Neuronal stem cell (in vitro differentiated cells): ENCODE measurements around the gene AP5Z1.

Experiments used
- DNase-seq: peaks from one replicate; pipeline ENCODE4 v3.0.0-alpha.2; 2013; ENCODE audit warnings: low spot score
- H2AFZ ChIP-seq: one replicate; pipeline ENCODE4 v1.6.1; 2013; ENCODE audit warnings: mild to moderate bottlenecking, low read length, inconsistent platforms
- H2AK5ac ChIP-seq: 2 replicates; pipeline ENCODE4 v1.6.1; 2013; ENCODE audit warnings: low read depth, mild to moderate bottlenecking, inconsistent platforms, low read length, moderate library complexity, mixed read lengths
- H2BK120ac ChIP-seq: 2 replicates; pipeline ENCODE4 v1.6.1; 2013; ENCODE audit warnings: low read depth, mild to moderate bottlenecking, inconsistent platforms, low read length, moderate library complexity, mixed read lengths
- H2BK12ac ChIP-seq: one replicate; pipeline ENCODE4 v1.6.1; 2013; ENCODE audit warnings: low read length, inconsistent platforms
- H2BK15ac ChIP-seq: 2 replicates; pipeline ENCODE4 v1.6.1; 2013; ENCODE audit warnings: mild to moderate bottlenecking, low read length, inconsistent platforms, mixed read lengths
- H2BK5ac ChIP-seq: one replicate; pipeline ENCODE4 v1.6.1; 2013; ENCODE audit warnings: inconsistent platforms, mild to moderate bottlenecking, low read length, moderate library complexity
- H3K14ac ChIP-seq: one replicate; pipeline ENCODE4 v1.6.1; 2013; ENCODE audit warnings: low read length, inconsistent platforms
- H3K18ac ChIP-seq: 2 replicates; pipeline ENCODE4 v1.6.1; 2013; ENCODE audit warnings: low read length, inconsistent platforms
- H3K23ac ChIP-seq: 2 replicates; pipeline ENCODE4 v1.6.1; 2013; ENCODE audit warnings: low read depth, mild to moderate bottlenecking, mixed read lengths, low read length, inconsistent platforms; ENCODE audit not compliant: poor library complexity
- H3K27ac ChIP-seq: replicated peaks from 3 replicates; pipeline ENCODE4 v1.5.1; 2013; ENCODE audit warnings: low read length, inconsistent platforms
- H3K27me3 ChIP-seq, 3 experiments: 2 replicates each; pipeline ENCODE4 v1.6.1; 2013; ENCODE audit warnings: low read length in 3 of 3, mild to moderate bottlenecking in 2 of 3, inconsistent platforms in 1 of 3, low read depth in 1 of 3, mixed read lengths in 1 of 3, moderate library complexity in 1 of 3; ENCODE audit not compliant: control insufficient read depth in 3 of 3, insufficient read depth in 3 of 3
- H3K36me3 ChIP-seq, 2 donors: replicated peaks in 1 of 2; 2 replicates each; pipeline ENCODE4 v1.6.1; 2013; ENCODE audit warnings: low read length in 2 of 2; ENCODE audit not compliant: control insufficient read depth in 2 of 2, insufficient read depth in 2 of 2
- H3K4ac ChIP-seq: 2 replicates; pipeline ENCODE4 v1.6.1; 2013; ENCODE audit warnings: inconsistent platforms, mild to moderate bottlenecking, low read length, moderate library complexity
- H3K4me1 ChIP-seq, 2 donors: 1 replicate in 1 of 2; 2 replicates in 1 of 2; pipeline ENCODE4 v1.6.1; 2013; ENCODE audit warnings: low read length in 2 of 2, low read depth in 1 of 2; ENCODE audit not compliant: control insufficient read depth in 2 of 2, insufficient read depth in 1 of 2
- H3K4me2 ChIP-seq: one replicate; pipeline ENCODE4 v1.6.1; 2013; ENCODE audit warnings: mild to moderate bottlenecking, low read length, inconsistent platforms; ENCODE audit not compliant: insufficient read depth, poor library complexity, severe bottlenecking
- H3K4me3 ChIP-seq, 2 donors: 2 replicates each; pipeline ENCODE4 v1.5.1; 2013; ENCODE audit warnings: low read length in 2 of 2, mild to moderate bottlenecking in 2 of 2, inconsistent platforms in 1 of 2, moderate library complexity in 1 of 2
- H3K79me1 ChIP-seq: one replicate; pipeline ENCODE4 v1.6.1; 2013; ENCODE audit warnings: low read depth, mild to moderate bottlenecking, inconsistent platforms, low read length, moderate library complexity
- H3K9ac ChIP-seq: one replicate; pipeline ENCODE4 v1.6.1; 2013; ENCODE audit warnings: mild to moderate bottlenecking, low read depth, low read length, inconsistent platforms; ENCODE audit not compliant: poor library complexity
- H3K9me3 ChIP-seq, 2 donors: replicated peaks in 1 of 2; 2 replicates each; pipeline versions ENCODE3 to v1.6.1; 2013; ENCODE audit warnings: low read length in 2 of 2, mild to moderate bottlenecking in 2 of 2, inconsistent platforms in 1 of 2, low read depth in 1 of 2, mixed read lengths in 1 of 2, moderate library complexity in 1 of 2; ENCODE audit not compliant: control insufficient read depth in 2 of 2, insufficient read depth in 1 of 2
- H4K8ac ChIP-seq: one replicate; pipeline ENCODE4 v1.6.1; 2013; ENCODE audit warnings: low read depth, mild to moderate bottlenecking, inconsistent platforms, low read length, moderate library complexity
- H4K91ac ChIP-seq: one replicate; pipeline ENCODE4 v1.6.1; 2013; ENCODE audit warnings: low read length, low read depth, mild to moderate bottlenecking, inconsistent platforms; ENCODE audit not compliant: poor library complexity
- WGBS, 2 donors: extraction: QIAGEN DNeasy Blood & Tissue Kit; methylation state at CpG; one replicate each; pipeline ENCODE4 v1.1.7; 2013; ENCODE audit warnings: missing lambda C conversion rate in 2 of 2, mixed read lengths in 1 of 2; ENCODE audit not compliant: insufficient read length in 2 of 2, insufficient replicate concordance in 1 of 2; ENCODE audit errors: extremely low coverage in 2 of 2; 5-methylcytosine and 5-hydroxymethylcytosine counted together

Gene AP5Z1

GRCh38 chr7:4745971-4746919, 29.2 kb upstream of the AP5Z1 start:
- no CpG with 5 or more reads among the region's 12 CpGs for WGBS, 2 donors

DNA sequence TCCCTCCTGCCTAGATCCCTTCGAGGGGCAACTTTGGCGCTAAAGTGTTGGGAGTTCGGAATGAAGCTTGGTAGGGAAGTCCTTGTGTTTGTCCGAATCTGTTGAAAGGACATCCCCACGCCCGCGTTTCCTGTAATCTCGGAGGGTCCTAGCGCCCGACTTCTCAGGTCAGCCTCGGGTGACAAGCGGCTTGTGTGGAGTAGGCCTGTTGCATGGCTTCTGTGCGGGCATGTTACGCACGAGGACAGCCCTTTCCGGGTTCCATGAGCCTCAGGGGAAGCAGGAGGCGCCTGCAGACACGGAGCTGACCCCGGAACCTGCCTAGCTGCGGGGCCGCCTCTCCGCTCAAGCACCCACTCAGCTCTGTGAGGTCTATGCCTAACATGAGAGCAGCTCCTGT, 28.4 kb upstream of the AP5Z1 start:
- no peak overlapping the region for H3K4me2 ChIP-seq
- no peak overlapping the region for H3K27ac ChIP-seq
- peaks cover 7 to 55% of the 10 kb centered on the region in 2 donors for H3K36me3 ChIP-seq
- H3K27me3 ChIP-seq, result no peaks in the 10 kb centered on the region
- no peak overlapping the region for H3K4ac ChIP-seq
- H3K9ac ChIP-seq, result peak overlapping the region; percentile 40
- H2BK120ac ChIP-seq, result no peak overlapping the region
- H3K4me3 ChIP-seq, result no peak overlapping the region
- H2BK15ac ChIP-seq, result peak overlapping the region; percentile 38
- no peak overlapping the region for H3K14ac ChIP-seq
- H2BK12ac ChIP-seq, result no peak overlapping the region
- no peak overlapping the region for H2AK5ac ChIP-seq
- H3K23ac ChIP-seq, result peak overlapping the region; percentile 73
- H3K79me1 ChIP-seq, result peaks cover 12% of the 10 kb centered on the region
- H4K91ac ChIP-seq, result no peak overlapping the region
- H2AFZ ChIP-seq, result no peak overlapping the region
- no peak overlapping the region for H2BK5ac ChIP-seq
- peak overlapping the region; percentile 46 for H3K18ac ChIP-seq
- no peaks in the 10 kb centered on the region for H3K9me3 ChIP-seq
- peaks cover 8 to 9% of the 10 kb centered on the region in 2 donors for H3K4me1 ChIP-seq
- peak overlapping the region; percentile 31 for H4K8ac ChIP-seq
- DNase-seq, result no peak
- no CpG with 5 or more reads among the region's 22 CpGs for WGBS, 2 donors

More at GRCh38 chr7:4745971-4746919, 29.2 kb upstream of the AP5Z1 start:
- Histone ChIP-seq H2BK5ac (peak overlapping the region; percentile 45), H2AK5ac (no peak overlapping the region), H3K27me3 (no peaks in the 10 kb centered on the region), H3K79me1 (peaks cover 9% of the 10 kb centered on the region), H4K8ac (peak overlapping the region; percentile 31), H3K14ac (no peak overlapping the region), H3K9me3 (no peaks in the 10 kb centered on the region), H3K4me2 (no peak overlapping the region), H3K9ac (no peak overlapping the region), H3K23ac (no peak overlapping the region), H3K27ac (no peak overlapping the region), H3K4me1 (peaks cover 8 to 9% of the 10 kb centered on the region in 2 donors), H2AFZ (no peak overlapping the region), H3K4ac (no peak overlapping the region), H2BK12ac (no peak overlapping the region), H3K18ac (peak overlapping the region; percentile 53), H2BK120ac (no peak overlapping the region), H2BK15ac (peak overlapping the region; percentile 8), H4K91ac (no peak overlapping the region), H3K4me3 (no peak overlapping the region), H3K36me3 (peaks cover 12 to 62% of the 10 kb centered on the region in 2 donors)
- DNase-seq, result no peak

DNA sequence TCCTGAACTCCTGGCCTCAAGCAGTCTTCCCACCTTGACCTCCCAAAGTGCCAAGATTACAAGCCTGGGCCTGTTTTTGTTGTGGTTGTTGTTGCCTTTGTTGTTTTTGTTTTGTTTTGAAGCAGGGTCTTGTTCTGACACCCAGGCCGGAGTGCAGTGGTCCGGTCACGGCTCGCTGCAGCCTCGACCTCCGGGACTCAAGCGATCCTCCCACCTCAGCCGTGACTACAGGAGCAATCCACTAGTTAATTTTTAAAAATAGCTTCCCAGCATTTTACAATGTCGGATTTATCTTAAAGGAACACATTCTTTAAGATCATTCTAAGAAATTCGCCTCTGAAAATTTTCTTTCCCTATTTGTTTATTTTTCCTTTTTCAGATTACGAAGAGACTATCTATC, 27.7 kb upstream of the AP5Z1 start:
- Histone ChIP-seq H2BK15ac (no peak overlapping the region), H3K4me2 (no peak overlapping the region), H3K4me3 (no peak overlapping the region), H3K14ac (no peak overlapping the region), H3K79me1 (peaks cover 12% of the 10 kb centered on the region), H2AFZ (no peak overlapping the region), H2BK12ac (no peak overlapping the region), H3K9me3 (no peaks in the 10 kb centered on the region), H2BK5ac (no peak overlapping the region), H3K4me1 (peaks cover 8 to 9% of the 10 kb centered on the region in 2 donors), H4K8ac (no peak overlapping the region), H2AK5ac (no peak overlapping the region), H3K18ac (no peak overlapping the region), H3K23ac (no peak overlapping the region), H3K27me3 (no peaks in the 10 kb centered on the region), H3K27ac (no peak overlapping the region), H3K9ac (no peak overlapping the region), H2BK120ac (no peak overlapping the region), H3K36me3 (peaks cover 3 to 51% of the 10 kb centered on the region in 2 donors), H3K4ac (no peak overlapping the region), H4K91ac (no peak overlapping the region)
- WGBS, 2 donors, result no CpG with 5 or more reads among the region's 11 CpGs
- no peak for DNase-seq

DNA sequence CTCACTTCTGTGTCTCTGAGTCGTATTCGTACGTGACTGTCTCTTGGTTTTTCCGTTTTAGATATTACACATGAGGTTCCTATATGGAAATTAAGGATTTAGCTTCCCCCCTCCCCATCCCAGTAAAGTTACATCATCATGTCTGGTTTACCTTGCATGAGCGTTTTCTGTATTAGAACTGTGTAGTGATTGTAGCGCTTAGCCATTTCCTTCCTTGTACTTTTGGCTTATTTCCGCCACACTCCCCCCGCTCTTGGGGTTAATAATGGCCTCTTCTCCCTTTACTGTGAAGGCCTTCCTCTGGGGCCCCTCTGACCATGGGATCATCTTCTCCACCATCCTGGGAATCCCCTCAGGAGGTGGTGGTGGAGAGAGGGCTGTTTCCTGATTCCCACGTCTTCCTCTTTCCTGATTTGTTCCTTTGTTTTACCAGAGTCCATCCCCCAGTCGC, 27.2 kb upstream of the AP5Z1 start:
- Histone ChIP-seq H4K8ac (no peak overlapping the region), H3K9ac (no peak overlapping the region), H3K9me3 (no peaks in the 10 kb centered on the region), H2BK5ac (no peak overlapping the region), H3K4me1 (peaks cover 8 to 9% of the 10 kb centered on the region in 2 donors), H2AK5ac (no peak overlapping the region), H3K14ac (no peak overlapping the region), H3K4me3 (no peak overlapping the region), H3K4ac (no peak overlapping the region), H3K79me1 (peaks cover 10% of the 10 kb centered on the region), H3K23ac (no peak overlapping the region), H3K18ac (no peak overlapping the region), H2BK12ac (no peak overlapping the region), H4K91ac (no peak overlapping the region), H2BK120ac (no peak overlapping the region), H3K27ac (no peak overlapping the region), H3K27me3 (no peaks in the 10 kb centered on the region), H2BK15ac (no peak overlapping the region), H3K4me2 (no peak overlapping the region), H2AFZ (no peak overlapping the region), H3K36me3 (peaks cover 3 to 47% of the 10 kb centered on the region in 2 donors)
- no CpG with 5 or more reads among the region's 10 CpGs for WGBS, 2 donors
- no peak for DNase-seq
